Measurements from ENCODE around the gene IL6ST.
A peak's percentile ranks its signal among the peaks of the same experiment; 100 is the strongest.
"Not testable (repeated sequence)": the region's sequence is repeated elsewhere in the genome, so short reads cannot be mapped to it uniquely, and the experiment has no call there.

The IL6ST gene

DNA sequence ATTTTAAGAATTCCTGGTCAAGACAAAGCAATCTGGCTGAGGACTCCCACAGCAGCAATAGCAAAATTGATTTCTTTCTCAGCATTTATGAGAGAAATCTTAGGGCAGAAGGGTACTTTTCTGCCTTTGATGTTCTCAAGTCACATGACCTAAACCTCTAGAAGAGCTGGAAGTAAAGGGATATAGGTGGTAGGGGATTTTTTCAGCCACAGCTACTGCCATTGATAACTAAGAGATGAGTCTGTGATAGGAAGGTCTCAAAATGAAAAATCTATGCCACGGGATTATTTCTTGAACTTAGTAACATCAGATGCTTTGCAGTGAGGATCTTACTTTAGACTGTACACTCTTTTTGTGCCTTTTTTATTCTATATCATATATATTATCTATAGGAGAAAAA lies 35.6 kb downstream of the IL6ST start:
- H3K27ac ChIP-seq: no peak overlapping the region
- DNase-seq (ENCODE audit: low spot score): no peak
- no peak overlapping the region for H3K4me3 ChIP-seq
- TF ChIP-seq, protein P1, sequence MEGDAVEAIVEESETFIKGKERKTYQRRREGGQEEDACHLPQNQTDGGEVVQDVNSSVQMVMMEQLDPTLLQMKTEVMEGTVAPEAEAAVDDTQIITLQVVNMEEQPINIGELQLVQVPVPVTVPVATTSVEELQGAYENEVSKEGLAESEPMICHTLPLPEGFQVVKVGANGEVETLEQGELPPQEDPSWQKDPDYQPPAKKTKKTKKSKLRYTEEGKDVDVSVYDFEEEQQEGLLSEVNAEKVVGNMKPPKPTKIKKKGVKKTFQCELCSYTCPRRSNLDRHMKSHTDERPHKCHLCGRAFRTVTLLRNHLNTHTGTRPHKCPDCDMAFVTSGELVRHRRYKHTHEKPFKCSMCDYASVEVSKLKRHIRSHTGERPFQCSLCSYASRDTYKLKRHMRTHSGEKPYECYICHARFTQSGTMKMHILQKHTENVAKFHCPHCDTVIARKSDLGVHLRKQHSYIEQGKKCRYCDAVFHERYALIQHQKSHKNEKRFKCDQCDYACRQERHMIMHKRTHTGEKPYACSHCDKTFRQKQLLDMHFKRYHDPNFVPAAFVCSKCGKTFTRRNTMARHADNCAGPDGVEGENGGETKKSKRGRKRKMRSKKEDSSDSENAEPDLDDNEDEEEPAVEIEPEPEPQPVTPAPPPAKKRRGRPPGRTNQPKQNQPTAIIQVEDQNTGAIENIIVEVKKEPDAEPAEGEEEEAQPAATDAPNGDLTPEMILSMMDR (IDR thresholded peaks at IDR 0.05): no peak

DNA sequence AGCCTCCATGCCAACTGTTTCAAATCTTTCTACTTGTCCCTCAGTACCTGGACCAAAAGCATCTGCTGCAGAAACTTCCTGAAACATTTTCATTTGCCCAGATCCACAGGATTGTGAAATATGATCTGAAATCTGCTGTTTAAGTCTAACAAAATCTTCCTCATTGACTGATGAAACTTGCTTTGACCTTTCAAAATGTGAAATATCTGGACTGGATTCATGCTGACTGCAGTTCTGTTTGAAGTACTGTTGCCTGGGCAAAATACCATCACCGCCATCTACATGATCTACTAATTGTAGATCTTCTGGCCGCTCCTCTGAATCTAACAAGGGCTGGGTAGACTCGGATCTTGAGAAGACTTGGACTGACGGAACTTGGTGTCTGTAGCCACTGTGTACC lies 53.6 kb downstream of the IL6ST start:
- not testable (repeated sequence) for H3K27ac ChIP-seq; DNase-seq (ENCODE audit: low spot score); H3K4me3 ChIP-seq

DNA sequence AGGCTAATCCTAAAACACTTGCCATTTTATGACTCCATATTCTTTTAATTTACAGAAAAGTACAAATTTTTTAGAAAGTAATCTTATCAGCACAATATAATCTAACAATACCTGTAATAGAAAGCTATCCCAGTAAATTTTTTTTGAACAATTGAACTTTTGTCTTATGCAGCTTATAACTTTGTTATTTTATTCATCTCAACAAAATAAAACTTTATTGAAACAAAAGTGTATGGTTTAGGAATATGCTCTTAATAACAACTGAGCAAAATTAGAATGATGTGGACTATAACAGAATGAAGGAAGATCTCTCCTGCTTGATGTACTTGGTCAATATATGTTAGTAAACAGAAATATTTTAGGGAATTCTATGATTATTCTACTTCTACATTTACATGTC lies 57.2 kb downstream of the IL6ST start:
- not testable (repeated sequence) for H3K27ac ChIP-seq; DNase-seq (ENCODE audit: low spot score); H3K4me3 ChIP-seq

DNA sequence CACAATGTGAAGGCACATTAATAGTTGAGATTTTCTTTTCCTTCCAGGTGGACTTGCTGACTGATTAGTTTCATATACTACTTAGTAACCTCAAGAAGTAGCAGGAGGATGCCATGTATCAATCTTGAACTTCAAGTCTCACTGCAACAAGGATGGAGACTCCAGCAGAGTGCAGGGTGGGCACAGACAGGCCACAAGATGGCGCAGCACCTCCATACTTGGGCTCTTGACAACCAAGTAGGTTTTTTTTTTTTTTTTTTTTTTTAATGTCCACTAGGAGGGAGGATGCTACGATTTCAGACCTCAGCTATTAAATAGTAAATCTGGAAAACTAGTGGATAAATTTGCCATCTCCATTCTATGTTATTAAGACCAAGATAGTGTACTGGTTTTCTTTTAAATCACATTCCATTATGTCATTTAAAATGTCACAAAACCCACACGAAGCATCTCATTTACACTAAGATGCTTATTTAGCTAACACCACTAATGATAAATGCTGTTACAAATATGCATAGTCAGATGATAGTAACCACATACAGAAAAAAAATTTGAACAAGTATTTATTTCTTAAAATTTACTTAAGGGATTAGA lies 58.6 kb downstream of the IL6ST start:
- no peak for DNase-seq (ENCODE audit: low spot score)
- TF ChIP-seq, protein P1 (IDR thresholded peaks at IDR 0.05): peak; percentile 61

DNA sequence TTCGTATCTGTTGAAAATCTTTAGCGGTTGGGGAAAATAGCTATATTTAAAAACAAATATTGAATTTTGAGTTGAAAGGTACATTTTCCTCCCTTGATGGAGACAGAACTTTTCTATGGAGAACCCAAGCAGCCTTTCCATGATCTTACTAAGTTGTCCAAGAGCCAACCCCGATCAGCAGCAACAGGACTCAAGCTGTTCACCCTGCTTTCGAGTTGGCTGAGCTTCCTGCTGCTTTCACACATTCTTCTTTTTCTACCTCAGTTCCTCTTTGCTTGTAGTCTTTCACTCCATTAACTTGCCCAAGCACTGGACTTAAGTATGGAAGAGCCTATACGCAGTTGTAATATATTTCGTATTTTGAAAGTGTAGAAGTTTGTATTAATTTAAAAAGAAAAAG lies 59.4 kb downstream of the IL6ST start:
- Histone ChIP-seq H3K4me3 (no peak overlapping the region), H3K27ac (no peak overlapping the region)
- TF ChIP-seq, protein P1 (IDR thresholded peaks at IDR 0.05): no peak
- no peak for DNase-seq (ENCODE audit: low spot score)

More for the DNA sequence above, 58.6 kb downstream of the IL6ST start:
- Histone ChIP-seq H3K4me3 (no peak overlapping the region), H3K27ac (no peak overlapping the region)

DNA sequence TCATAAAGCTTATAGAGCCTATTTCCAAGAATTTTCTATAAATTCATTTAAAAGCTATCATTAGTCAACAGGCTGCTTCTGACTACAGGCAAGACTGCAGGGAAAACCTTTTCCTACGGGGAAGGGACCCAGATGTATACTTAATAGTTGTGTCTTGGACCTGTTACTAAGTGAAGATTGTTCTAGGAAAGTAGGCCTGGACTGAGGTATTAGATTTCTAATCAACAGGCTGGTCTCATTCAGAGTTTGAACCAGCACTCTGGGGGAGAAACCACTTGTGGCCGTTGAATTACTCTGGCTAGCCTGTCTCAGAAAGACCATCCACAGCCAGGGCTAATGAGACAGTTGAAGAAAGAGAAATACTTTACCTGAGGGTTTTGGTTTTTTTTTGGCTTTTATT lies 60.0 kb downstream of the IL6ST start:
- Histone ChIP-seq H3K4me3 (no peak overlapping the region), H3K27ac (no peak overlapping the region)
- DNase-seq (ENCODE audit: low spot score): no peak
- TF ChIP-seq, protein P1 (IDR thresholded peaks at IDR 0.05): no peak

DNA sequence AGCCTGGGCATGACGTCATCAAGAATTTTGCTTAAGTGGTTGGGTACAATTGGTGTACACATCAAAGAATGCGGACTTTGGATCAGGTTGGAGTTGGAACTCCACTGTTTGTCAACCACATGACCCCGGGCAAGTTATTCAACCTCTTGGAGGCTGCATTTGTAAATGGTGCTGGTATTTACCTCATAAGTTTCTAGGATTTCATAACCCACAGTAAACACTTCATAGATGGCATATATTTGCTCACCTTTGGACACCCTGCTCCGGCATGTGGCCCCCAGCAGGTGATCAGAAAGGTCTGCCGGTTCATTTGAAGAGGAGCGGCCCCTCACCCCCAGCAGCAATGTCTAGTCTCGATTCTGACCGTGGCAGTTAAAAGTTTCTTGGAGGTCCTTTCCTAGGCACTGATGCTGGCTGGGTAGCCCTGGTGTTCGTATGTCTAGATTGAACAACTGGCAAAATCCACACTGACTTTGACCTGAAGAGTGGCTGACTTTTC lies 60.6 kb downstream of the IL6ST start:
- Histone ChIP-seq H3K27ac (no peak overlapping the region), H3K4me3 (no peak overlapping the region)
- TF ChIP-seq, protein P1 (IDR thresholded peaks at IDR 0.05): no peak
- DNase-seq (ENCODE audit: low spot score): peak; percentile 54

DNA sequence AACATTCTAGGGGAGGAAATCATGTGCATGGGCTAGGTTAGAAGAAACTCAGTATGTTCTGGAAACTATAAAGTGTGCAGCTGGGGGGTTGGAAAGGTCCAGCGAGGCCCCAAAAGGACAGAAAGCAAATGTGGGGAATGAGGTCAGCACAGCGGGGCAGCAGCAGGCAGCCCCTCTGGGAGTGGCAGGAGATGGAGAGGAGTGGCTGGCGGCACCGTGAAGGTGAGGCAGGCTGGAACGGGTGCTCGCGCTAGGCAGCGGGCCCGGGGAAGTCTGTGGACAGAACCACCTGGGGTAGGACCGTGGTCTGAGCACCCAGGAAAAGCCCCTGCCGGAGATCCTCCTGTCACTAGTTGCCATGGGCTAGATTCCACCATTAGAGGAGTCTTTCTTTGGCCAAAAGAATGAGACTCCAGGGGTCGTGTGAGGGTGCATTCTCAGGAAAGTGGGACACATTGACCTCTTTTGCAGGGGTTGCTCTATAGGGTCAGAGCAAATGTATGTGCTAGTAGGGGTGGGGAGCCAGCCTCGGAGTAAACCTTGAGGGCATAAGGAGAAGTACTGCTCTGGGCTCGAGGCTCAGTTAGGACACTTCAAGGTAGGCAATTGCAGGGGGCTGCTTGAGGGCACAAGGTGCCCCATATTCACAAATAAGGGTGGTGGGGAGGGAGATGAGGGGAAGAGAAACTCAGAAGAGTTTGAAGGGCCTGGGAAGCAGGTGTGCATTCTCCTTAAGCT lies 61.2 kb downstream of the IL6ST start:
- H3K27ac ChIP-seq: no peak overlapping the region
- peak; percentile 52 for DNase-seq (ENCODE audit: low spot score)
- TF ChIP-seq, protein P1 (IDR thresholded peaks at IDR 0.05): no peak
- no peak overlapping the region for H3K4me3 ChIP-seq
